ENCODE measurements around the gene REC8. TPM values are rescaled to one million over a fixed set of nuclear protein-coding genes. Genes with fewer than 3 reads are reported as not detected.

REC8 gene
- total RNA-seq, 2 donors from 2014 or later = 5.6 to 25.4 TPM

- DNase-seq (ENCODE audit: low spot score) = no peak
- Histone ChIP-seq H3K27ac (no peak overlapping the region), H3K4me1 (replicated peaks) (no peaks in the 10 kb centered on the region), H3K9me3 (no peaks in the 10 kb centered on the region), H3K27me3 (replicated peaks; ENCODE audit: insufficient read depth) (no peaks in the 10 kb centered on the region), H3K36me3 (no peaks in the 10 kb centered on the region), H3K4me3 (no peak overlapping the region)
- TF ChIP-seq CTCF (IDR thresholded peaks at IDR 0.05) = no peak
- no peak for TF ChIP-seq POLR2A (IDR thresholded peaks at IDR 0.05)
- TF ChIP-seq POLR2AphosphoS5 (IDR thresholded peaks at IDR 0.05) = no peak
- intact Hi-C loops (cut with DNase I) = no loop called here
- 93% methylated on average over 7 of the region's 7 CpGs for WGBS
These were observed 32.6 kb downstream of the REC8 start for GRCh38 chr14:24204163-24205146.

GRCh38 chr14:24206260-24207103, 34.6 kb downstream of the REC8 start:
- no peak for TF ChIP-seq POLR2AphosphoS5 (IDR thresholded peaks at IDR 0.05)
- no peak for TF ChIP-seq CTCF (IDR thresholded peaks at IDR 0.05)
- no peak for TF ChIP-seq POLR2A (IDR thresholded peaks at IDR 0.05)
- DNase-seq (ENCODE audit: low spot score) = no peak
- Histone ChIP-seq H3K9me3 (no peaks in the 10 kb centered on the region), H3K36me3 (no peaks in the 10 kb centered on the region), H3K4me1 (replicated peaks) (no peaks in the 10 kb centered on the region), H3K27ac (no peak overlapping the region), H3K4me3 (no peak overlapping the region), H3K27me3 (replicated peaks; ENCODE audit: insufficient read depth) (no peaks in the 10 kb centered on the region)
- 98% methylated on average over 11 of the region's 11 CpGs for WGBS
- intact Hi-C loops (cut with DNase I) = no loop called here

- Histone ChIP-seq H3K4me1 (replicated peaks) (no peaks in the 10 kb centered on the region), H3K36me3 (no peaks in the 10 kb centered on the region), H3K4me3 (no peak overlapping the region), H3K27me3 (replicated peaks; ENCODE audit: insufficient read depth) (no peaks in the 10 kb centered on the region), H3K27ac (no peak overlapping the region), H3K9me3 (no peaks in the 10 kb centered on the region)
- DNase-seq (ENCODE audit: low spot score) = no peak
- intact Hi-C loops (cut with DNase I) = no loop called here
- TF ChIP-seq CTCF (IDR thresholded peaks at IDR 0.05) (no peak), POLR2A (IDR thresholded peaks at IDR 0.05) (no peak), POLR2AphosphoS5 (IDR thresholded peaks at IDR 0.05) (no peak)
- WGBS = 97% methylated on average over 5 of the region's 5 CpGs
These were observed 35.2 kb downstream of the REC8 start for GRCh38 chr14:24207104-24207551.

GRCh38 chr14:24207625-24208024, 35.7 kb downstream of the REC8 start:
- Histone ChIP-seq H3K9me3 (no peaks in the 10 kb centered on the region), H3K27me3 (replicated peaks; ENCODE audit: insufficient read depth) (no peaks in the 10 kb centered on the region), H3K4me1 (replicated peaks) (no peaks in the 10 kb centered on the region), H3K4me3 (no peak overlapping the region), H3K36me3 (no peaks in the 10 kb centered on the region), H3K27ac (no peak overlapping the region)
- intact Hi-C loops (cut with DNase I) = no loop called here
- 98% methylated on average over 2 of the region's 2 CpGs for WGBS
- DNase-seq (ENCODE audit: low spot score) = no peak
- TF ChIP-seq POLR2AphosphoS5 (IDR thresholded peaks at IDR 0.05) (no peak), CTCF (IDR thresholded peaks at IDR 0.05) (no peak), POLR2A (IDR thresholded peaks at IDR 0.05) (no peak)

All from prostate gland (tissue), 2 donors.